PC-3 (cell line): Measurements from ENCODE around the gene NACC2. TPM values are rescaled to one million over a fixed set of nuclear protein-coding genes. Genes with fewer than 3 reads are reported as not detected.

Experiments used
- ATAC-seq: fragments of 200-7000 bp; cut with Tn5 transposase; 2 replicates; pipeline ENCODE4 v1.9.1; 2020; ENCODE audit warnings: mild to moderate bottlenecking, moderate library complexity
- BruUV-seq: library from RNA; stranded (reverse); fragments of 400-500 nt; replicated peaks from 2 replicates; lab custom pipeline; 2021; lab: Mats Ljungman, UMichigan
- CTCF ChIA-PET: fragments of 300-600 bp; sonication (Branson Sonifier 250); formaldehyde crosslinking; loops from one replicate; lab custom pipeline; 2022; ENCODE audit warnings: antibody characterized with exemption; lab: Charles Lee
- POLR2A ChIA-PET: fragments of 300-600 bp; sonication (Branson Sonifier 250); formaldehyde crosslinking; loops from one replicate; lab custom pipeline; 2022; ENCODE audit warnings: antibody characterized with exemption; ENCODE audit not compliant: unreplicated experiment; lab: Charles Lee
- DNase-seq: peaks from one replicate; pipeline ENCODE4 v3.0.0-alpha.2; 2015
- H2AFZ ChIP-seq: fragments of 300-600 bp; sonication (generic); 2 replicates; pipeline ENCODE4 v1.6.0; 2016; ENCODE audit warnings: antibody characterized with exemption, low read length
- H3F3A ChIP-seq: fragments of 300-600 bp; sonication (generic); one replicate; pipeline ENCODE4 v1.6.0; 2017; ENCODE audit warnings: antibody characterized with exemption, low read length, control low read depth, mild to moderate bottlenecking; ENCODE audit not compliant: unreplicated experiment
- H3K27ac ChIP-seq: fragments of 300-600 bp; sonication (generic); 2 replicates; pipeline ENCODE4 v1.5.1; 2016; ENCODE audit warnings: mild to moderate bottlenecking, low read length
- H3K27me3 ChIP-seq: fragments of 300-600 bp; sonication (generic); 2 replicates; pipeline ENCODE4 v1.6.1; 2016; ENCODE audit warnings: low read length, mixed read lengths
- H3K36me3 ChIP-seq: fragments of 300-600 bp; sonication (generic); 2 replicates; pipeline ENCODE4 v1.6.1; 2016; ENCODE audit warnings: low read depth, mixed run types, low read length, mixed read lengths
- H3K4me1 ChIP-seq: fragments of 300-600 bp; sonication (generic); 2 replicates; pipeline ENCODE4 v1.5.1; 2016; ENCODE audit warnings: low read length; ENCODE audit not compliant: insufficient read depth
- H3K4me2 ChIP-seq: fragments of 300-600 bp; sonication (generic); 2 replicates; pipeline ENCODE4 v1.6.0; 2016; ENCODE audit warnings: low read length
- H3K4me3 ChIP-seq: fragments of 300-600 bp; sonication (generic); 2 replicates; pipeline ENCODE4 v1.5.1; 2016; ENCODE audit warnings: mild to moderate bottlenecking, low read length, mixed read lengths
- H3K79me2 ChIP-seq: fragments of 300-600 bp; sonication (generic); 2 replicates; pipeline ENCODE4 v1.6.1; 2017; ENCODE audit warnings: low read length, mixed read lengths
- H3K9ac ChIP-seq: fragments of 300-600 bp; sonication (generic); 2 replicates; pipeline ENCODE4 v1.6.0; 2016; ENCODE audit warnings: mild to moderate bottlenecking, low read length
- H3K9me2 ChIP-seq: fragments of 300-600 bp; sonication (generic); replicated peaks from 2 replicates; pipeline ENCODE4 v1.6.1; 2016; ENCODE audit warnings: mixed run types, low read length, mixed read lengths
- H3K9me3 ChIP-seq: fragments of 300-600 bp; sonication (generic); 2 replicates; pipeline ENCODE4 v1.6.1; 2016; ENCODE audit warnings: low read length, mixed read lengths
- H4K20me1 ChIP-seq: fragments of 300-600 bp; sonication (generic); 2 replicates; pipeline ENCODE4 v1.6.1; 2016; ENCODE audit warnings: low read length, mixed read lengths
- CTCF ChIP-seq: fragments of 300-600 bp; sonication (generic); conservative IDR thresholded peaks from 2 replicates; pipeline ENCODE4 v1.5.1; 2017; ENCODE audit warnings: antibody characterized with exemption, low read depth, mild to moderate bottlenecking, low read length
- EZH2 ChIP-seq: fragments of 300-600 bp; sonication (generic); IDR thresholded peaks from one replicate; pipeline ENCODE4 v1.6.1; 2017; ENCODE audit warnings: antibody characterized with exemption, mild to moderate bottlenecking, low read length; ENCODE audit not compliant: unreplicated experiment
- EZH2phosphoT487 ChIP-seq: fragments of 300-600 bp; sonication (generic); IDR thresholded peaks from 2 replicates; pipeline ENCODE4 v1.6.1; 2018; ENCODE audit warnings: mild to moderate bottlenecking, antibody characterized with exemption, low read length, borderline replicate concordance
- intact Hi-C: fragments of 100-400 bp; cut with micrococcal nuclease; formaldehyde crosslinking; loops from 2 replicates; pipeline ENCODE4 v1.9.0; 2023
- total RNA-seq: library from RNA; depleted of rRNA; stranded (reverse); fragments of >200 nt; gene quantifications from 2 replicates; pipeline ENCODE4 v1.2.3, GENCODE V29; 2014

The NACC2 gene
- total RNA-seq, 1 experiment from 2014 or later, result 12.3 TPM

- ChIA-PET POLR2A (no interaction called here), CTCF (no interaction called here)
- no peak overlapping the region for H3K4me3 ChIP-seq
- no TSS peak for BruUV-seq
- no peak for TF ChIP-seq EZH2phosphoT487
- no peak for TF ChIP-seq EZH2
- TF ChIP-seq CTCF, result no peak
- peaks cover 17% of the 10 kb centered on the region for H3K27me3 ChIP-seq
- no peak overlapping the region for H3K27ac ChIP-seq
- H3K79me2 ChIP-seq, result no peaks in the 10 kb centered on the region
- no peaks in the 10 kb centered on the region for H4K20me1 ChIP-seq
- no peaks in the 10 kb centered on the region for H3K9me3 ChIP-seq
- no peaks in the 10 kb centered on the region for H3K9me2 ChIP-seq
- no peaks in the 10 kb centered on the region for H3K4me1 ChIP-seq
- DNase-seq (no peak), ATAC-seq (no peak)
- intact Hi-C loops, result no loop called here
- no peak overlapping the region for H3K9ac ChIP-seq
- no peaks in the 10 kb centered on the region for H3K36me3 ChIP-seq
- no peaks in the 10 kb centered on the region for H3F3A ChIP-seq
- no peak overlapping the region for H2AFZ ChIP-seq
- H3K4me2 ChIP-seq, result no peak overlapping the region
Measured at GRCh38 chr9:135985459-135985774, 109.7 kb downstream of the NACC2 start.

- ChIA-PET POLR2A (no interaction called here), CTCF (no interaction called here)
- Histone ChIP-seq H3K9me2 (no peaks in the 10 kb centered on the region), H3K9me3 (no peaks in the 10 kb centered on the region), H3K9ac (no peak overlapping the region), H3K4me1 (no peaks in the 10 kb centered on the region), H4K20me1 (no peaks in the 10 kb centered on the region), H3K4me3 (no peak overlapping the region), H3F3A (no peaks in the 10 kb centered on the region), H3K27ac (no peak overlapping the region), H2AFZ (no peak overlapping the region), H3K27me3 (peaks cover 17% of the 10 kb centered on the region), H3K36me3 (no peaks in the 10 kb centered on the region), H3K79me2 (no peaks in the 10 kb centered on the region), H3K4me2 (no peak overlapping the region)
- TF ChIP-seq EZH2phosphoT487 (no peak), EZH2 (no peak), CTCF (no peak)
- no TSS peak for BruUV-seq
- intact Hi-C loops, result no loop called here
- ATAC-seq (no peak), DNase-seq (no peak)
Measured at GRCh38 chr9:135984072-135984710, 110.9 kb downstream of the NACC2 start.

- ATAC-seq (peak; percentile 42), DNase-seq (peak; percentile 29)
- Histone ChIP-seq H3K36me3 (no peaks in the 10 kb centered on the region), H3K9me2 (no peaks in the 10 kb centered on the region), H3K4me2 (peak overlapping the region; percentile 26; the same call in 1 of the 2 replicates), H3K9me3 (no peaks in the 10 kb centered on the region), H3K79me2 (no peaks in the 10 kb centered on the region), H3F3A (no peaks in the 10 kb centered on the region), H3K4me3 (no peak overlapping the region), H3K4me1 (0 out of 2 replicates have a peak, but pooled peaks cover 2% of the 10 kb centered on the region), H3K27me3 (peaks cover 17% of the 10 kb centered on the region), H3K9ac (no peak overlapping the region), H4K20me1 (no peaks in the 10 kb centered on the region), H3K27ac (no peak overlapping the region), H2AFZ (no peak overlapping the region)
- intact Hi-C loops, result no loop called here
- POLR2A ChIA-PET, result no interaction called here
- CTCF ChIA-PET, result no interaction called here
- TF ChIP-seq EZH2 (no peak), CTCF (no peak), EZH2phosphoT487 (no peak)
- no TSS peak for BruUV-seq
Measured at GRCh38 chr9:135983208-135984071, 111.6 kb downstream of the NACC2 start.
